ENCODE measurements around the gene ZBTB20.

- no peak for TF ChIP-seq CTCF (IDR thresholded peaks at IDR 0.05)
- TF ChIP-seq POLR2AphosphoS5 (IDR thresholded peaks at IDR 0.05): no peak
- no peak for TF ChIP-seq POLR2A (IDR thresholded peaks at IDR 0.05)
These were observed 127.2 kb downstream of the ZBTB20 start for GRCh38 chr3:115019900-115020299.
